LNCAP (cell line): ENCODE data around the gene TECTB.
A peak's percentile ranks its signal among the peaks of the same experiment; 100 is the strongest.

Experiments used
- TF ChIP-seq, protein P1 (sequence below): fragments of 450-650 bp; IDR thresholded peaks from 2 replicates; pipeline ENCODE4 v1.5.1; 2017; ENCODE audit warnings: mild to moderate bottlenecking

Gene TECTB

DNA sequence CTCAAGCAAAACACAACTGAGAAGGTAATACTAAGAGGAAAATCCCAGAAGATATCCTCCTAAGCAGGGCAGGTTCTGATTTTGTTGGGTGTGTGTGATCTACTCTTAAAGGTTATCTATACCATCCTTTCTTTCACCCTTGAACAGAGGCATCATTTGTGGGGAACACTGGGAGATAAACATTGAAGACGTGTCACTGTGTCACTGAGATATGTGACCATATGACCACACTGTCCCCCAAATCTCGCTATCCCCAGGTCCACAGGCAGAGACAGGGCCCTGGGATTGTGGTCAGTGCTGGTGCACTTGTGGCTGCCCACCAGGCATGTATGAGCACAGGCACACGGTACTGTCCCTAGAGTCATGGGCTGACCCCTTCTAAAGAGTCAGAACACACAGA is 30.0 kb downstream of the TECTB start:
- TF ChIP-seq, protein P1, sequence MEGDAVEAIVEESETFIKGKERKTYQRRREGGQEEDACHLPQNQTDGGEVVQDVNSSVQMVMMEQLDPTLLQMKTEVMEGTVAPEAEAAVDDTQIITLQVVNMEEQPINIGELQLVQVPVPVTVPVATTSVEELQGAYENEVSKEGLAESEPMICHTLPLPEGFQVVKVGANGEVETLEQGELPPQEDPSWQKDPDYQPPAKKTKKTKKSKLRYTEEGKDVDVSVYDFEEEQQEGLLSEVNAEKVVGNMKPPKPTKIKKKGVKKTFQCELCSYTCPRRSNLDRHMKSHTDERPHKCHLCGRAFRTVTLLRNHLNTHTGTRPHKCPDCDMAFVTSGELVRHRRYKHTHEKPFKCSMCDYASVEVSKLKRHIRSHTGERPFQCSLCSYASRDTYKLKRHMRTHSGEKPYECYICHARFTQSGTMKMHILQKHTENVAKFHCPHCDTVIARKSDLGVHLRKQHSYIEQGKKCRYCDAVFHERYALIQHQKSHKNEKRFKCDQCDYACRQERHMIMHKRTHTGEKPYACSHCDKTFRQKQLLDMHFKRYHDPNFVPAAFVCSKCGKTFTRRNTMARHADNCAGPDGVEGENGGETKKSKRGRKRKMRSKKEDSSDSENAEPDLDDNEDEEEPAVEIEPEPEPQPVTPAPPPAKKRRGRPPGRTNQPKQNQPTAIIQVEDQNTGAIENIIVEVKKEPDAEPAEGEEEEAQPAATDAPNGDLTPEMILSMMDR, result no peak

DNA sequence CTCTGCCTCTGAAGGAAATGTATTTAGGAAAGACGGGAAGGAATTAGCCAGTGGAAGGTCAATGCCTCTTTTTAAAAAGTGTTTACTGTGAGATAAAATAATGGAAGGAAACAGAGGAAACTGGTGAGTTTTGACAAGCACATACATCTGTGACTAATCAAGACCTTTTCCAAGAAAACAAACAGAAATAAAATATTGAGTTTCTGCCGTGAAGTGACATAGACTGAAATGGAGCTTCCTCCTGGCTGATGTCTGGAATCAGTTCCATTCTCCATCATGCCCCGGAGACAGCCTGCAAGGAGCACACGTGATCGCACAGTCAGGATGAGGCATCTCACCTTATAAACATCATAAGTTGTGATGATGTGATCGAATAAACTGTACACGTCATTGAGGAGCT is 30.7 kb downstream of the TECTB start:
- TF ChIP-seq, protein P1, result no peak

DNA sequence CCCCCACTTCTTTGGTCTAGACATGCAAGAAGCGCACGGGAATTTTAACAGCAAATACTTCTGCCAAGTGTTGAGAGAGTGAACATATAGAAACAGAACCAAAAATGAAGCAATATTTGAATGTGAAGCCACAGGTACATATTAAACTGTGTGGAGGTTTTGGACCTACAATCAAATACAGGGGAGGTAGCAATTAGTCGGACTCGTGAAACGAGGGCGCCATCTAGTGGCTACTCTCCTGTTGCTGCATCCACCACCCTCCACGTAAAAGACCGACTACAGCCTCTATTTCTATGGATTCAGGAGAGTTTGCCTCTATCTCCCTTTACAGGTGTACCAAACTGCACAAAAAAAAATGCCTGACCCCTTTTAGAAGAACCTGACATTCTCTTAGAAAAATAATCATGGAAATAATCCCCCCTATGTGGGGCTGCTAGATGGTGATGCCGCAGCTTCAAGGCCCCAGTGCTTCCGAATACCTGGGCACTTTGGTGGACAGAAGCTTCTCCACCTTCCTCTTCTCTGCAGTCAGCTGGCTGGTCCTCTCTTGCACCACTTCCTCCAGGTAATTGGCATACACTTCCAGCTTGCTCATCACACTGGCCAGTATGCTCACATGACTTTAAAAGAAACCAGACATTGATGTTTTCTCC is 31.7 kb downstream of the TECTB start:
- TF ChIP-seq, protein P1, result peak; percentile 93

DNA sequence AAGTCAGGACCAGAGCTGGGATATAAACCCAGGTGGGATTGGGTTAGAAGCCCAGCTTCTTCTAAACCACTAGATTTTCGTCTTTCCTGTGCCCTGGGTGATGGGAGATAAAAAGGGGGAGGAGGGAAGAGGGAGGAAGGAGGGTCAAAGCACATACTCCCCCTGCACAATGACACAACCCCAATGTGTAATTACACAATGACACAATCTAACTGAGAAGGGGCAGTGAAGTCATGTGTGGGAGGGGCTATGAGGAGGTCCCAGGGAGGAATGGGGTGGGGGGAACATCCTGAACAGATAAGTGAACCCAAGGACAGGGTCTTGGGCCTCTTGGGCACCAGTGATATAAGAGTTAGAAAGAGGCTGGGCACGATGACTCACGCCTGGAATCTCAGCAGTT is 44.5 kb downstream of the TECTB start:
- TF ChIP-seq, protein P1, result no peak

DNA sequence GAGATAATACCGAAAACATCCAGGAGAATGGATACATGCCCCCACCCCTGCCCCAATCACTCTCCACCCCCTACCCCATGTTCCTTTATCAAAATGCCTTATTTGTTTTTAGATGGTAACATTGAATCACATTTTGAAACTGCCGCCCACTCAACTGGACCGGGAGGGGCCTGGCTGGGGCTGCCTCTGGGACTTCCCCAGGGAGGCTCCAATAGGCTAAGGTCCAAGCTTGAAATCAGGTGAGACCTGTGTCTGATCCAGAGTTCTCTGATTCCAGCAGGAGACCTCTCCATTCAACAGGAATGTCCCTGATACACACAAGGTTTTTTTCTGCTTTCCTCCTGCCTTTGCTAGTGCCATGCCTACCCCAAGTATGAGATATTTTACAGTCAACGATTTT is 47.0 kb downstream of the TECTB start:
- TF ChIP-seq, protein P1, result no peak

DNA sequence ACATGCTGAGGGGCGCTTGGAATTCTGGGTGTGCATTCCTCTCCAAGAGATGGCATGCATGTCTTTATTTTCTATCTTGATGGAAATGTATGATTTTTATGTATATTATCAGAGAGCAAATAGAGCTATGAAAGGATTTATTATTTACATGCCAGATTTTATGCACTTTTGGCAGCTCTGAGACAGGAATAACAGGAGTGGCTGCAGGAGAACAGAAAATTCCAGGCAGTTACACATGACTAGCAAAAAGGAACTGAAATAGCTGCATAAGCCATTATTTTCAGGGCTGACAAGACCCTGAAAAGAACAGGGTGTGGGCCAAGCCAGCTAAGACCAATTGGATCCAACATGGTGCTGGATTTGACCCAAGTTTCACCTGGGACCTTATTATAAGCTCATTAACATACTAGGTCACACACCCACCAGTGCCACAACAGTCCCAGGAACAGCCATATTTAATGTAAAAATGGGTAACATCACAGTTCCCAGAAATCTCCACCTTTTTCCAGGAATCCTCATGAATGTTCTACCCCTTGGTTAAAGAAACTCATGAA is 47.5 kb downstream of the TECTB start:
- TF ChIP-seq, protein P1, result no peak

DNA sequence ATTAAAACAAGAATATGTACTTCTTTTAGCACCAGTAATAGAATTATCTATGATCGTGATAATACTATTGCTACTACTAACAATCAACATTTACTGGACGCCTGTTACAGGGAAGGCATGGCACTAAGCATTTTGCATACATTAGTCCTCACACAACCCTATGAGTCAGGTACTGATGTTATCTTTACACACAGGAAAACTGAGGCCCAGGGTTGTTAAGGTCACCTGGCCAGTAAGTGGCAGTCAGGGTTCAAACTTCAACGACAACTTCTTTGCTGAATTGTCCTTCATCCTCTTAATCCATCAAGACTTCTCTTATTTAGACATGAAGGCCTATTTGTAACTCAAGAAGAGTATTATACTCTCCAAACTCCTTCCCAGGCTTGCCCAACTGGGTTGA is 48.8 kb downstream of the TECTB start:
- TF ChIP-seq, protein P1, result no peak
